ENCODE results near the gene B3GALT5. TPM values are rescaled to one million over a fixed set of nuclear protein-coding genes. Genes with fewer than 3 reads are reported as not detected.
"Not testable (repeated sequence)": the region's sequence is repeated elsewhere in the genome, so short reads cannot be mapped to it uniquely, and the experiment has no call there.

The B3GALT5 gene, protein sequence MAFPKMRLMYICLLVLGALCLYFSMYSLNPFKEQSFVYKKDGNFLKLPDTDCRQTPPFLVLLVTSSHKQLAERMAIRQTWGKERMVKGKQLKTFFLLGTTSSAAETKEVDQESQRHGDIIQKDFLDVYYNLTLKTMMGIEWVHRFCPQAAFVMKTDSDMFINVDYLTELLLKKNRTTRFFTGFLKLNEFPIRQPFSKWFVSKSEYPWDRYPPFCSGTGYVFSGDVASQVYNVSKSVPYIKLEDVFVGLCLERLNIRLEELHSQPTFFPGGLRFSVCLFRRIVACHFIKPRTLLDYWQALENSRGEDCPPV
- 0.33 TPM in 2 replicates for total RNA-seq (2014; rRNA removed; shearing (Covaris generic))

DNA sequence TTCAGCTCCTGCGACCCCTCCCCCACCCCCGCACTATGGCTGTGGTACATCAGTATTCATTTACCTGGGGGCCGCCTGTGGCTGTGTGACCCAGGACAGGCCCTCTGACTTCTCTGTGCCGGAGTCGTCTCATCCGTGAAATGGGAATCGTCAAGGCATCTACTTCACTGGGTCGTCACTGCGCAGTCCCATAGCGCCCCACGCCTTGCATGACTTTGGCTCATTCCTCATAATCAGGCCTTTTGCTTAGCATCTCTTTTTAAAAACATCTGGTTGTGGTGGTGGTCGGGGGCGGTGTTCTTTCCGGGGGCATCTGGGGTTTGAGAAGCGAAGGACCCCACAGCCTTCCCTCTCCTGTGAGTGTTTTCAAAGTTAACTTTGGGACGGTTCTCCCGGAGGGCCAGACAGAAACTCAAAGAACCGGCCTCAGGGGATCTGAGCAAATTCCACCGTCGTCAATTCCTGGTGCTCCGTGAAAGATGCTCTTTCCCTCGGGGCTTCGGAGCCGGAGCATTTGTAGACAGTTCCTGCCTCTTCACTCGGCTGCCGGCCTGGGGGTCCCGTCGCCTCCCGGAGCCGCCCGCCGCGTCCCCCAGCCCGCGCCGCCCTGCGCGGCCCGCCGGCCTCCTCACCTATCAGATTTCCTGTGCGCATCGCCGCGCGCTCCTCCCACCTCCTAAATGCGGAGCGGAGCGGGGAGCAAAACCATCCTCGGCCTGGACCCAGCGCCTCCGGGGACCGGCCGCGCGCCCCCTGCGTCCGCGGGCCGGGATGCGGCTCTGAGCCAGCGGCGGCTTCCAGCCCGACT is at the start of gene B3GALT5:
B3GALT5 (plus strand) TSS at position 708 of the 808 bp plus-strand sequence. CDS start 47,620 bp downstream, outside the sequence.
- no peak for DNase-seq (ENCODE audit: low spot score)

DNA sequence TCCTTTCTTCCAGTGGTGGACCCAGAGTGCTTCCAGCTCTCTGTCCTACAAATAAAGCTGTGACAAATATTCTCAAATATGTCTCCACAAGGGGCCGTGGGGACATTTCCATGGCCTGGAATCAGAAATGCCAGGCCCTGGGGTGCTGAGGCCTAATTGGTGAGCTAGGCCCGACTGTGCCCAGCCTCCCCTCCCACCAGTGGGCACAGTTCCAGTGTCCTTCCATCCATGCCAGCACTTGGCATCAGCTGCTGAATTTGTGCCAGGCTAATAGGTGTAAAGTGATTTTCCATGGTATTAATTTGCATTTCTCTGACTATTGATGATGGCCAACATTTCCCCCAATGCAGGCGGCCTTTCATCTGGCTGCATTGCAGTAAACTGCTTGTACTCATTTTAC is 48.5 kb upstream of the B3GALT5 start:
- DNase-seq (ENCODE audit: low spot score): no peak

DNA sequence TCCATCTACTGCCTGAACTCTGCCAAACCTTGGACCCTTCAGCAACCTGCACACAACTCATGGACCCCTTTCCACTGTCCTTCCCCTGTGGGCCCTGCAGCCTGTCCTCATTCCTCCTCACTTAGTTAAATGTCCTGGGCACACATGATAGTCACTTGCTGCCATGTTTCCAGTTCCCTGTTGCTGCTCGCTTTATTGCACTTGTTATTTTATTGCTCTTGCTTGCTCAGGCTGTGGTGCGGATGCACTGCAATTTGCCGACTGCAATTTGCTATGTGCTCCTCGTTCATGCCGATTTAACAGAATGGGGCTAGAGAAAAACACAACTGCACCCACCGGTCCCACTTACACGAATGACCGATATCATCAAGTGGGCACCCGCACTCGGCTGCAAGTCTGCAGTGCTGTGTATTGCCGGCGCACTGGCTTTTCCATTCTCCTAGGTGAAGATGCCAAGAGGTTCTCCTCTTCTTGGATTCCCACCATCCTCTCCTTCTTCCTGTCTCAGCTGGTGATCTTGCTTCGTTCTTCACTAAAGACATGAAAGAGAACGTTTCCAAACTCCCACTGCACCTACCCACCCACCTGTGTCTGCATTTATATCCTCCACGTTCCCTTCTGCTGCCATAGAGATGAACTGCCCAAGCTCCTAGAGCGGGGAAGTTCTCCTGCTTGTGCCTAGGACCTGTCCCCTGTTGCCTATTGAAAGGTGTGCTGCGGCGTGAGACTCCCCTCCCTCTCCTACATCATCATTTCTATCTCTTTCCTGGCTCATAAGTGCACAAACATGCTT is 45.4 kb upstream of the B3GALT5 start:
- no peak for DNase-seq (ENCODE audit: low spot score)

DNA sequence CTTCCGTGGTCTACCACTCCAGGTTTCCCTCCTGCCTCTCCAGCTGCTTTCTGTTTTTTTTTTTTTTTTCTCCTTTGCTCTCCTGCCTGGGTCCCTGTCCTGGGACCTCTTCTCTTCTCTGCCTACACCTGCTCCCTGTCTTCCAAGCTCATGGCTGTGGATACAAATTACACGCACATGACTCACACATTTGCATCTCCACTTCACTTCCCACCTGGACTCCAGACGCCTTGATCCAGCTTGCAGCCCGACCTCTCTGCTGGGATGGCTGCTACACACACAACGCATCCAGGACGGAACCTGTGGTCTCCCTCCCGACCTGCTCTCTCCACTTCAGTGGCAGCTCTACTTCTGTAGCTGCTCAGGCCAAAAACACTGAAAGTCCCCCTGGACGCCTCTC is 44.4 kb upstream of the B3GALT5 start:
- DNase-seq (ENCODE audit: low spot score): no peak

DNA sequence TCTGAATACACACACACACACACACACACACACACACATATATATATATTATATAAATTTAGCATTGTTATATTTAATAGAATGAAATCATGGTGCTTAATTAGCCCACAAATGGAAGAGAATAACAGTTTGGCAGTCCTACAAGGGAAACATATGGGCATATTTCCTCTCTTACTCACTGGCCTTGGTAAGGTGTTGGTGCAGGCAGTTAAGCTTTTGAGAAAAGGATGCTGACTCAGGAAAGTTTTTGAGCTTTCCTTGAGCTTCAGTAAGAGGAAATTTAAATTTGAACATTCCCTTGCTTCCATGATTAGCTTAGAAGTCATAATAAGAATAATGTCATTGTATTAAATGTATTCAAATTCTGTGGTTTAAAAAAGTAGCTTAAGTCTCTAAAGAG is 37.0 kb upstream of the B3GALT5 start:
- no peak for DNase-seq (ENCODE audit: low spot score)

DNA sequence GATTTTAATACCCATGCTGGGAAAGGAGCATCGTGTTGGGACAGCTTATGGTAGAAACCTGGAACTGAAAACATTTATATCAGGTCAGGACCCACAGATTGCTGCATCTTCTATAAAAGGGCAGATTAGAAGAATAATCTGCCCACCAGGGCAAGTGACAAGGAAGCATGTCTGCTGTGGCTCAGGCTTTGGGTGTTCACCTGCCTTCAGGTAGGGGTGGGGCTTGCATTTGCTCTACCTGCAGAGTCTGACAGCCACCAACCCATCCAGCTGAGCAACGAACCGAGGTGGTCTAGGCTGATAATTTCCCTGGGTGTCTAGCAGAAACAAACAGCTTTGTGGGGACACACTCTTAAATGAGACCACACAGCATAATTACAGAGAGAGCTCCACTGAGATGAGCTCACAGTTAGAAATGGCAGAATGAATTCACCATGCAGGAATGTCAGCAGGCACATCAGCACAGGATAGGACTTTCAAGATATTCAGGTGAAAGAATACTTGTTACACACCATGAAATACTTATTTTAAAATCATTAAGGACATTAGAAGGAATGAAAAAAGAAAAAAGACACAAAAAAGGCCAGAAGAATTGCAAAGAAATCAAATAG is 36.1 kb upstream of the B3GALT5 start:
- DNase-seq (ENCODE audit: low spot score): no peak

DNA sequence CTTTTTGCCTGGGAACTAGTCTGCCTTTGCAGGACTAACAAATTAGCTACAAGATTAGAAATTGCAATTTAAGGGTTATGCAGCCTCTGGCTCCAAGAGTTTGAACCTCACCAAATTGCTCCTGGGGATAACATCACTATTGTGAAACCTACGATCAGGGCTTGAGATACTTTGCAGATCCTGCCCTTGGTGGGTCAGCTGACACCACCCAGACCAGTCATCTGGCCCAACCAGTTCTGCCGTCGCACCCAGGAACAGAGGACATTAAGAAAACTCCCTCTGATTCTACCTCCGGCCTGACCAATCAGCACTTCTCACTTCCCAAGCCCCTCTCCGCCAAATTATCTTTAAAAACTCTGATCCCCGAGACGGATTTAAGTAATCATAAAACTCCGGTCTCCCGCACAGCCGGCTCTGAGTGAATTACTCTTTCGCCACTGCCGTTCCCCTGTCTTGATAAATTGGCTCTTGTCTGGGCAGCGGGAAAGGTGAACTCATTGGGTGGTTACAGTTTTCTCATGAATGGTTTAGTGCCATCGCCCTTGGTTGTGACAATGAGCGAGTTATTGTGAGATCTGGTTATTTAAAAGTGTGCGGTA is 32.9 kb upstream of the B3GALT5 start:
- DNase-seq (ENCODE audit: low spot score): no peak

DNA sequence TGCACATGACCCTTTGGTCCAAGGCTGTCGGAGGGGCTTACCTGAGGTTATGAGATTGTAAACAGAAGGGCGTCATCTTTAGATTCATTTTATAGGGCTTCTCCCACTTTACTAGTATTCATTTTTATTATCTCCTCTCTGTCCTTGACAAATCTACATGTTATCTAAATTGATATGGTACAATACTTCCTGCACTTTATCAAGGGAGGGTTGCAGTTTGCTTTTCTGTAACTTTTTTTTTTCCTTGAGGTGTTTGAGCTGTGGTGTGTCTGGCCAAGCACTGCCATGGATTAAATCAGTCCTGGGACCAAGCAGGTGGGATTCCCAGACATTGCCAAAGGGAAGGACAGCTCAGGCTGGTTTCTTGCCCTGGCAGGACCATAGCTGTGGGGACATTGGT is 32.0 kb upstream of the B3GALT5 start:
- DNase-seq (ENCODE audit: low spot score): no peak

DNA sequence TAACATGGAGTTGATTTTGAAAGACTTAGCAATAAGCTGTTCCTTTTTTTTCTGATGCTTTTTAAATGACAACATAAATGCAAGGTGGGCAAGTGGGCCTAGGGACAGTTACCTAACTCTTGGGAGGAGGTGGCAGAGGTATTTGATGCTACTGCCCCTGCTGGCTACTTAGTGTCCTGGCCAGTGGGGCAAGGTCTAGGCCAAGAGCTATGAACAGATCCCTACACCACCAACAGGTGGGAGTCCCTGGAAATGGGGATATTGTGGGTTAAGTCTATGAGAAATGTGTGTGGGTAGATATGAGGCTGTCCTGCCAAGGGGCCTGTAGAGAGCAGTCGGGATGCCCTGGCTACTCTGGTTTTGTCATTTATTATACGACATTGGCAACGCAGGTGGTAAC is 31.3 kb upstream of the B3GALT5 start:
- DNase-seq (ENCODE audit: low spot score): no peak

DNA sequence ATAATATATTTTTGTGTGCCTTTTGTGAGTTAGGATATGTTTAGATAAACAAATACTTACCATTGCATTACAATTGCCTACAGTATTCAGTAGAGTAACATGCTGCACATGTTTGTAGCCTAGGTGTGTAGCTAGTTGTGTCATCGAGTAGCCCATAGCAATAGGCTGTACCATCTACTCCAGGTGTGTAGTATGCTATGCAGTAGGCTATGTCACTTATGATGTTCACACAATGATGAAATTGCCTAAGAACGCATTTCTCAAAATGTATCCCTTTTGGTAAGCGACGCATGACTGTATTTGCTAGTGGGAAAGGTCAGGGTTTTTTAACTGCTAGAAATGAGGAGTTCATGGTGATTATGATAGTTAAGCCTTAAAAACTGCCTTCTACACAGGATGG is 30.0 kb upstream of the B3GALT5 start:
- DNase-seq (ENCODE audit: low spot score): no peak

DNA sequence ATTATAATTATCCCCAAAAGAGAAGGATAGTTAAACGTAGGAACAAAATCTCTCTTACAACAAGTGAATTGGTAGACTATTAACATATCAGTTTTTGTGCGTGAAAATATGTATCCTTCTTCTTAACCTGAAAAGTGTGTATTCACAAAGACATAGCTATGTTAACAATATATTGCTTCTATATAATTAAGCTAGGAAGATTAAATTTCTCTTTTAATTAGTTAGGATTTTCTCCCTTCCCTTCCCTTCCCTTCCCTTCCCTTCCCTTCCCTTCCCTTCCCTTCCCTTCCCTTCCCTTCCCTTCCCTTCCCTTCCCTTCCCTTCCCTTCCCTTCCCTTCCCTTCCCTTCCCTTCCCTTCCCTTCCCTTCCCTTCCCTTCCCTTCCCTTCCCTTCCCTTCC is 29.2 kb upstream of the B3GALT5 start:
- DNase-seq (ENCODE audit: low spot score): not testable (repeated sequence)

DNA sequence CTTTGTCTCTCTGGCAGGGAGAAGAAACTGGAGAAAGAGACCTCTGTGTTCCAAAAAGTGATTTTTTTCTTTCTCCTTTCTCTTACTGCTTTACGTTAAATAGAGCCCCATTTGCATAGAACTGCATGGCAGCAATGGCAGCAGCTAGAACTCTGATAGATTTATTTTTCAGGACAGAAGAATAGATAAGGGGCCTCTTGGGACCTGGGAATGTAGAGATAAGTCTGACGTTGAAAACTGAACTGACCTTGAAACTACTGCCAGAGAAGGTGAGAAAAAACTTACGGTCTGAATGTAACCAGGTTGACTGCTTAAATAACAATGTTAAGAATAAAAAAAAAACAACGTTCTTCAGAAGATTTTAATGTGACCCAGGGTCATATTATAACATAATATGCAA is 25.4 kb upstream of the B3GALT5 start:
- no peak for DNase-seq (ENCODE audit: low spot score)

DNA sequence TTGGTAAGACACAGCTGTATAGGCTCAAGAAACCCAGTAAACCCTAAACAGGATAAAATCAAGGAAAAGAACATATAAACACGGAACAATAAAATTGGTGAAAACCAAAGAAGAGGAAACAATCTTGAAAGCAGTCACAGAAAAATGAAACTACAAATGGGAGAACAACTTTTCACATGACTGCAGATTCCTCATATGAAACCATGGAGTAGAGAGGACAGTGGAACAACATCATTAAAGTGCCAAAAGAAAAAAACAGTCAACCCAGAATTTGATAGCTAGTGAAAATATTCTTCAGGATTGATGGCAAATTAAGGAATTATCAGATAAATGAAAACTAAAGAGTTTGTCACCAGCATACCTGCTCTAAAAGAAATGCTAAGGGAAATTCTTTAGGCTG is 23.9 kb upstream of the B3GALT5 start:
- no peak for DNase-seq (ENCODE audit: low spot score)

DNA sequence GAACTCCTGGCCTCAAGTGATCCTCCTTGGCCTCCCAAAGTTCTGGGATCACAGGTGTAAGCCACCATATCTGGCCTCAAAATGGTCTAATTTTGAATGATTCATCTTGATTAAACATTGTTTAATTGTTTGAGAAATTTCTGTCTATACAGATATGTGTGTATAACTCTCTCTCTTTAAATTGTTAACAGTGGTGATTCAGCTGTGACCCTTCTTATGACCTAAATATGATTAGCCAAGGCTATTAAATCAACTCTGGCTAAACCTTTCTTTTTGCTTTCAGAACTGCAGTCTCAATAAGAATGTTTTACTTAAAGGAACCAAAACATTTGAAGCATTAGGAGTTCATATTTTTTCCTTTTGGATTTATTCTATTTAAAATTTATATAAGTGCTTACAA is 19.2 kb upstream of the B3GALT5 start:
- DNase-seq (ENCODE audit: low spot score): no peak

DNA sequence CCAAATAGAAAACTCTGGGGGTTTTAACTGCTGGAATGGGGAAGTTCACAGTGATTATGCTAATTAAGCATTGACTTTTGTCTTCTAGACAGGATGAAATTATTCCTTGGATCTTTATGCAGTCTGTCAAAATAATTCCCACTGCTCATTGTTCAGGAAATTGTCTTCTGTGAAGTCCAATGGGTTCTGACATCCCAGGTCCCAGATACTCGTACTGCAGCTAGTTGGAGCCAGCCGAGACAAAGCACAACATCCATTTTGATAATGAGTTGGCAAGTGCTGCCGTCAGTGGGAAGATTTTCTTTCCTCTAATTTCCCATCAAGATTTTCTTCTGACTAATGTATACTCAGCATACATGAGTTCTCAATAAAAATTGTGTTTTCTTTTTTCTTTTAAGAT is 17.3 kb upstream of the B3GALT5 start:
- DNase-seq (ENCODE audit: low spot score): no peak

DNA sequence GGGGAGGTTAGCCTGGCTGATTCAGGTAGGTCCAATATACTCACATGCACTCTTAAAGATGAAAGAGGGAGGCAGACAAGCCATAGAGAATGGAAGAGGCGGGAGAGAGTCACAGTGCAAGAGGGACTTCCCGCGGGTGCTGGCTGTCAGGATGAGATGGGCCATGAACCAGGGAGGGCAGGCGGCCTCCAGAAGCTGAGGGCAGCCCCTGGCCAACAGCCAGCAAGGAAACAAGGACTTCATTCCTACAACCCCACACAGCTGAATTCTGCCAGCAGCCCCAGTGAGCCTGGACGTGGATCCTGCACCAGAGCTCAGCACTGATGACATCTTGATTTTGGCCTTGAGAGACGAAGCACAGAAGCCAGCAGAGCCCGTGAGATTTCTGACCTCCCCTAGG is 15.1 kb upstream of the B3GALT5 start:
- no peak for DNase-seq (ENCODE audit: low spot score)

DNA sequence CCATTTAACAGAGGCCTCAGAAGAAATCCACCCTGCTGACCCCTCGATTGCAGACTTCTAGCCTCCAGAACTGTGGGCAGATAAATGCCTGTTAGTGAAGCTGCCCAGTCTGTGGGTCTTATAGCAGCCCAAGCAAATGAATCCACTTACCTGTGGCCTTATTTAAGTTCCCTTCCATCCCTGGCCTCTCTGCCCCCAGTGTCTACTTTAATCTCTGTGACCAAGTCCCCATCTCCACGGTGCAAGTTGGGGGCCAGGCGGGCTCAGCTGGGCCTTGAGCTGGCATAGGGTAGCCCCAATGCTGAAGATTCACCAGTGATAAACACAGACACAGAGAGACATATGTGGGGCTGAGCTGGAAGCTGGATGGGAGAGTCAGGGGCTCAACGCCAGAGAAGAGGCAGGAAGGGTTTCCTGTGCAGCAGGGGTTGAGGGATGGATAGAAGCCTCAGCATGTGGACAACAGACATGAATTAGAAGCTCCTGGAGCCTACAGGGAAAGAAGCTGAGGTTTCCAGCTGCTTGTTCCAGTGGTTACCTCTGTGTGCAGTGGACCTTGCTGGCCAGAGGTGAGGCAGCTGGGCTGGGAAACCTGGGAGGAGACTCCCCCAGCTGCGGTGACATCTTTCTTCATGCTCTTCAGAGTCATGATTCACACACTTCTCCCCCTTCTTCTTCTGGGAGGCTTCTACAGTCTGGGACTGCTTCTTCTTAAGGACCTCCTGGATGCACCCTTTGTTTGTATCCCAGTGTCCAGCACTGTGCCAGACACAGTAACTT is 13.4 kb upstream of the B3GALT5 start:
- no peak for DNase-seq (ENCODE audit: low spot score)

DNA sequence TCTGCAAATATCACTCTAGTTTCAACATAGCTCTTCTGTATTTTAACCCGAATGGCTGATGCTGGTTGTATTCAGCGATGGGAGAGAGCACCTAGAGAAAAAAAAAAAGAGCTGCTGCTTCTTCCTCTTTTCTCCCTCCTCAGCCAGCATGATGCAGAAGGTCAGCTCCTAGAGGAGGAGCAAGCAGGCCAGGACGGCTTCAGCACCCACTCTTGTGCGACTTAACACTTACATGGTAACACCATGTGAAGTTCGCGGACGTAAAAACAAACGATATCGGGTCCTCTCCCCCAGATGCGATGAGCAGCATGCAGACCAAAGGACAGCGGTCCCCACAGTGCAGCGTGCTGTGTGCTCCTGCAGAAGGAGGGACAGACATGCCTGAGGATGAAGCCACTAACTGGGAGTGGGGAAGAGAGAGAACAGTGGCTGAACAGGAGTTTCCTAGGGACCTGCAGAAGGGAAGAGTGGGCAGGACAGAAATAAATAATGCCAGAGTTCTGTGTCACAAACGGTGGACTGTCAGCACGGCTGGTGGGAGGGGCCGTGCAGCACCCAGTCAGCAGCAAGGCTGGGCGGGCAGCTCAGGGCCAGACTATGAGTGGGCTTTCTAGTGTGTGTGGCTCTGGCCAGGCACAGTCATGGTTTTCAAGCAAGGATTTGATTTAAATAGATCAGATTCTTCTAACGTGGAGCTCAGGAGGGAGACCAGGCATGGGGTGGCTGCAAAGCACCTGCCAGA is 11.4 kb upstream of the B3GALT5 start:
- no peak for DNase-seq (ENCODE audit: low spot score)

DNA sequence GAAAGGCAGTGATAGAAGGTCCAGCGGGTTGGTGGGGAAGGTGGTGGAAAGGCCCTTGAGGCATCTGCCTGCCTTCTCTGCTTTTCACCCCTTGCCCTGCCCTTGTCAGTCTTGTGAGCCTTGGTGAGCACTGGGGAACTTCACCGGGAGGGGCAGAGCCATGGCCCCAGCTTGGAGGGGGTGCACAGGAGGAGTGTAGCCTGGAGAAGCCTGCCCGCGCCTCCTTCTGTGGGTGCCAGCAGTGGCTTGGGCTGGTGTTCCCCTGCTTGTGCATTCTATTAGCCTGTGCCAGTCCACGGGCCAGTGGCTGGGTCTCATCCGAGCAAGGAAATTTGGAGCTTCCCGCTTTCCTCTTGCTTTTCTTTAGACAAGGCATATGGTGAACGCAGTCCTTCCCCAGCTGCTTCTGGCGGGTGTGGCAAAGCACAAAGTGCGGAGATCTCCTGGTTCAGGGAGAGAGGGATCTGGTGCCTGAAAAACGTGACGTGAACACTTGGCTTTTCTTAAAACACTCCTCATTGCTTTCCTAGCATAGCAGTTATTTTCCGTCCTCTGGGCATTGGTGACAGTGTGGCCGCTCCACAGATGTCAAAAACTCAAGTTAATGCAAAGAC is 10.6 kb upstream of the B3GALT5 start:
- DNase-seq (ENCODE audit: low spot score): no peak

DNA sequence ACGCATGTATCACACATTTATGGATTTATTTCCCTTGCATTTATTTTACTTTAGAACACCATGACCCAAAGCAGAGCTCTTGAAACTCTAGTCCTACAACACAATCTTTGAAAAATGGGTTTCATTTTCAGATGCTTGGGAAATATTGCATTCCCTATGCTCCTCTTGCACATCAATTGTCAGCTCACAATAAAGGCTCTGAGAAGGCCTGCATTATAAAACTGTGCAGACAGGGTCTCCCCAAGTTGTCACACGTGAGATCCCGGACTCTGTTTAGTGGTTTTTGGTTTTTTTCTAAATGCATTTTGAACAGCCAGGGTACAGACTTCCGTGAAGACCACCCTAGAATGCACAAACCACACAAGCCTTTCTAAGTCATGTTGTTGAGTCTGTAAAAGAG is 9.9 kb upstream of the B3GALT5 start:
- DNase-seq (ENCODE audit: low spot score): no peak
